Measurements from ENCODE around the gene BYSL.

GRCh38 chr6:41967312-41968287 is 46.3 kb downstream of the BYSL start:
- no peak for TF ChIP-seq CTCF (IDR thresholded peaks at IDR 0.05)
- no peak for TF ChIP-seq POLR2A (IDR thresholded peaks at IDR 0.05)
- TF ChIP-seq POLR2AphosphoS5 (IDR thresholded peaks at IDR 0.05) = no peak
